GM12878 (cell line): ENCODE results near the gene NRN1L. TPM values are rescaled to one million over a fixed set of nuclear protein-coding genes. Genes with fewer than 3 reads are reported as not detected.

ENCODE experiments used
- ATAC-seq: fragments of 200-7000 bp; cut with Tn5 transposase; 3 replicates; pipeline ENCODE4 v1.9.1; 2020; ENCODE audit warnings: mild to moderate bottlenecking, moderate library complexity
- BruUV-seq: library from RNA; stranded (reverse); fragments of 400-500 nt; replicated peaks from 2 replicates; lab custom pipeline; 2021; lab: Mats Ljungman, UMichigan
- CTCF ChIA-PET: fragments of 300-600 bp; sonication (Branson Sonifier 250); formaldehyde crosslinking; extraction: SDS; loops from one replicate; lab custom pipeline; 2021; ENCODE audit warnings: inconsistent platforms; lab: Yijun Ruan, JAX
- POLR2A ChIA-PET: fragments of 350-600 bp; formaldehyde crosslinking; extraction: SDS; loops from one replicate; lab custom pipeline; 2021; ENCODE audit warnings: inconsistent platforms; lab: Charles Lee
- RAD21 ChIA-PET: fragments of 300-600 bp; sonication (Branson Sonifier 250); formaldehyde crosslinking; loops from one replicate; lab custom pipeline; 2023; ENCODE audit warnings: antibody characterized with exemption; ENCODE audit not compliant: unreplicated experiment; lab: Charles Lee
- SMC1A ChIA-PET: fragments of 300-600 bp; sonication (Branson Sonifier 250); formaldehyde crosslinking; loops from one replicate; lab custom pipeline; 2023; ENCODE audit not compliant: unreplicated experiment, uncharacterized antibody; lab: Charles Lee
- DNase-seq: peaks from one replicate; pipeline ENCODE4 v3.0.0-alpha.2; 2011; ENCODE audit warnings: low read depth, low spot score
- FAIRE-seq: peaks from 3 replicates; lab custom pipeline; 2011; peaks lifted over from hg19 to GRCh38; lab: Jason Lieb, UNC
- H2AFZ ChIP-seq: 2 replicates; pipeline ENCODE4 v1.6.0; 2011; ENCODE audit warnings: low read depth, low read length, control low read depth; ENCODE audit not compliant: control insufficient read depth
- H3K27ac ChIP-seq: 2 replicates; pipeline ENCODE4 v1.5.1; 2011; ENCODE audit warnings: control low read depth; ENCODE audit not compliant: control insufficient read depth, insufficient read depth
- H3K27me3 ChIP-seq, 2 experiments: replicated peaks in 1 of 2; 2 replicates each; pipeline versions ENCODE4 v1.6.0 to v1.6.1; 2011; ENCODE audit warnings: low read length in 1 of 2; ENCODE audit not compliant: control insufficient read depth in 2 of 2, insufficient read depth in 2 of 2
- H3K36me3 ChIP-seq, 2 experiments: 2 replicates each; pipeline ENCODE4 v1.5.1; 2011; ENCODE audit warnings: low read length in 1 of 2; ENCODE audit not compliant: control insufficient read depth in 2 of 2, insufficient read depth in 2 of 2
- H3K4me1 ChIP-seq: 2 replicates; pipeline ENCODE4 v1.6.1; 2011; ENCODE audit warnings: mild to moderate bottlenecking, low read length, moderate library complexity, mixed read lengths; ENCODE audit not compliant: control insufficient read depth, insufficient read depth
- H3K4me2 ChIP-seq: 2 replicates; pipeline ENCODE4 v1.6.0; 2011; ENCODE audit warnings: control low read depth; ENCODE audit not compliant: control insufficient read depth, insufficient read depth
- H3K4me3 ChIP-seq: fragments of 200-600 bp; sonication (generic); 2 replicates; pipeline ENCODE4 v1.5.1; 2016
- H3K79me2 ChIP-seq: 2 replicates; pipeline ENCODE4 v1.6.0; 2011; ENCODE audit warnings: low read length; ENCODE audit not compliant: control insufficient read depth, insufficient read depth
- H3K9ac ChIP-seq: 2 replicates; pipeline ENCODE4 v1.8.0; 2011; ENCODE audit warnings: low read length, control low read depth, mixed read lengths; ENCODE audit not compliant: control insufficient read depth, insufficient read depth
- H3K9me3 ChIP-seq: replicated peaks from 3 replicates; pipeline ENCODE4 v1.5.1; 2011; ENCODE audit warnings: mild to moderate bottlenecking, low read length; ENCODE audit not compliant: control insufficient read depth, insufficient read depth
- H4K20me1 ChIP-seq: 2 replicates; pipeline ENCODE4 v1.6.0; 2011; ENCODE audit not compliant: control insufficient read depth, insufficient read depth
- CREB1 ChIP-seq: IDR thresholded peaks from 2 replicates; pipeline ENCODE4 v1.6.1; 2012; ENCODE audit warnings: low read depth, mild to moderate bottlenecking, inconsistent platforms
- E2F8 ChIP-seq: fragments of 450-650 bp; IDR thresholded peaks from 2 replicates; pipeline ENCODE4 v1.6.1; 2018; ENCODE audit warnings: mild to moderate bottlenecking, low read depth, moderate library complexity; ENCODE audit not compliant: partially characterized antibody
- NFIC ChIP-seq: IDR thresholded peaks from 2 replicates; pipeline ENCODE4 v1.6.1; 2012; ENCODE audit warnings: low read depth, mild to moderate bottlenecking, inconsistent platforms, low read length, moderate library complexity
- RUNX3 ChIP-seq: IDR thresholded peaks from 2 replicates; pipeline ENCODE4 v1.6.1; 2012; ENCODE audit warnings: low read length, inconsistent platforms
- SMARCA5 ChIP-seq: fragments of 450-650 bp; IDR thresholded peaks from 2 replicates; pipeline ENCODE4 v1.6.1; 2017; ENCODE audit warnings: mild to moderate bottlenecking
- YBX1 ChIP-seq: fragments of 450-650 bp; IDR thresholded peaks from 2 replicates; pipeline ENCODE4 v1.6.1; 2016; ENCODE audit warnings: antibody characterized with exemption
- WGBS: methylation state at CpG from one replicate; pipeline ENCODE4 v1.1.6; 2016; ENCODE audit warnings: low lambda C conversion rate; ENCODE audit not compliant: insufficient replicate concordance, insufficient coverage; ENCODE audit errors: missing lambda C conversion rate; 5-methylcytosine and 5-hydroxymethylcytosine counted together
- in situ Hi-C: fragments of 300-500 bp; cut with MboI; formaldehyde crosslinking; loops from 9 replicates; pipeline ENCODE4 v1.14.3; 2018; ENCODE audit warnings: mixed read lengths
- intact Hi-C: fragments of 100-400 bp; cut with micrococcal nuclease; formaldehyde crosslinking; loops from one replicate; pipeline ENCODE4 v1.14.2; 2022; ENCODE audit not compliant: unreplicated experiment
- polyA plus RNA-seq, 11 experiments: library from polyadenylated mRNA; depleted of rRNA in 4 of 11; unstranded in 6 of 11; stranded (reverse) in 5 of 11; fragments of >200 nt; fragmentation: Nextera tagmentation in 4 of 11; fragmentation: Illumina TruSeq in 1 of 11; extraction: Ambion mirVana in 4 of 11; extraction: Trizol in 1 of 11; gene quantifications; 1 replicate in 1 of 11; 2 replicates in 10 of 11; pipeline versions ENCODE4 v1.2.1 to v1.2.3, GENCODE V29; 2011 to 2016; ENCODE audit warnings: inconsistent platforms in 2 of 11, missing spikeins in 2 of 11, low read depth in 1 of 11
- total RNA-seq, 4 experiments: library from RNA; depleted of rRNA in 3 of 4; stranded (reverse); fragments of >200 nt in 3 of 4; fragmentation: Illumina TruSeq in 1 of 4; extraction: Trizol in 1 of 4; gene quantifications; 2 replicates each; pipeline versions ENCODE4 v1.2.1 to v1.2.3, GENCODE V29; 2013 to 2021
- TF ChIP-seq, protein P1 (sequence below): fragments of 450-650 bp; IDR thresholded peaks from 2 replicates; pipeline ENCODE4 v1.6.1; 2017; ENCODE audit warnings: mild to moderate bottlenecking, moderate library complexity
- TF ChIP-seq, protein P2 (sequence below): IDR thresholded peaks from 2 replicates; pipeline ENCODE4 v1.6.1; 2012; ENCODE audit warnings: low read depth, low read length, improper control_type of control experiment

NRN1L gene
- total and polyA plus RNA-seq, 10 of the 15 experiments (the other 5 are each of a cell fraction or from before 2014, with no cell fraction given), result 0.11 to 0.99 (median 0.28) TPM; not detected in 3

- TF ChIP-seq E2F8 (no peak), NFIC (no peak)
- TF ChIP-seq, all 136 proteins: peak for 0
These were observed 31.0 kb upstream of the NRN1L start (continued) for GRCh38 chr16:67853670-67854069.

GRCh38 chr16:67855789-67856188 lies 28.9 kb upstream of the NRN1L start:
- no peak overlapping the region for H3K9ac ChIP-seq
- RAD21 ChIA-PET, result interaction anchor here (0.6 to 1.3 kb wide), 2 partner anchors 11 to 56 kb away, joined by 3 to 4 read pairs; no protein-coding TSS in a partner anchor
- no peak for FAIRE-seq

More at GRCh38 chr16:67855789-67856188, 28.9 kb upstream of the NRN1L start:
- H3K27me3 ChIP-seq, result no peaks in the 10 kb centered on the region
- WGBS, result 72% methylated on average over 10 of the region's 10 CpGs
- POLR2A ChIA-PET, result interaction anchor here (1.0 to 1.3 kb wide), 2 partner anchors 9 to 163 kb away, joined by 3 to 4 read pairs; partner anchors contain the start of genes CENPT and NUTF2
- no peak overlapping the region for H3K4me3 ChIP-seq
- no peak overlapping the region for H3K27ac ChIP-seq
- no peaks in the 10 kb centered on the region for H3K4me1 ChIP-seq
- H2AFZ ChIP-seq, result no peak overlapping the region
- H3K36me3 ChIP-seq, result peaks cover 4% of the 10 kb centered on the region in 2 experiments; a peak in 3 of 4 replicates
- H3K9me3 ChIP-seq, result no peaks in the 10 kb centered on the region
- no TSS peak for BruUV-seq
- in situ Hi-C loops (no loop called here), intact Hi-C loops (no loop called here)
- SMC1A ChIA-PET, result interaction anchor here (1.0 to 1.1 kb wide), 2 partner anchors 18 to 39 kb away, joined by 3 read pairs; no protein-coding TSS in a partner anchor
- no peak for DNase-seq
- no peak overlapping the region for H3K4me2 ChIP-seq
- CTCF ChIA-PET, result interaction anchor here (0.6 to 1.3 kb wide), 2 partner anchors 16 to 39 kb away, joined by 3 read pairs; no protein-coding TSS in a partner anchor
- no peak for ATAC-seq
- no peaks in the 10 kb centered on the region for H4K20me1 ChIP-seq
- peaks cover 56% of the 10 kb centered on the region for H3K79me2 ChIP-seq
- TF ChIP-seq, protein P1, sequence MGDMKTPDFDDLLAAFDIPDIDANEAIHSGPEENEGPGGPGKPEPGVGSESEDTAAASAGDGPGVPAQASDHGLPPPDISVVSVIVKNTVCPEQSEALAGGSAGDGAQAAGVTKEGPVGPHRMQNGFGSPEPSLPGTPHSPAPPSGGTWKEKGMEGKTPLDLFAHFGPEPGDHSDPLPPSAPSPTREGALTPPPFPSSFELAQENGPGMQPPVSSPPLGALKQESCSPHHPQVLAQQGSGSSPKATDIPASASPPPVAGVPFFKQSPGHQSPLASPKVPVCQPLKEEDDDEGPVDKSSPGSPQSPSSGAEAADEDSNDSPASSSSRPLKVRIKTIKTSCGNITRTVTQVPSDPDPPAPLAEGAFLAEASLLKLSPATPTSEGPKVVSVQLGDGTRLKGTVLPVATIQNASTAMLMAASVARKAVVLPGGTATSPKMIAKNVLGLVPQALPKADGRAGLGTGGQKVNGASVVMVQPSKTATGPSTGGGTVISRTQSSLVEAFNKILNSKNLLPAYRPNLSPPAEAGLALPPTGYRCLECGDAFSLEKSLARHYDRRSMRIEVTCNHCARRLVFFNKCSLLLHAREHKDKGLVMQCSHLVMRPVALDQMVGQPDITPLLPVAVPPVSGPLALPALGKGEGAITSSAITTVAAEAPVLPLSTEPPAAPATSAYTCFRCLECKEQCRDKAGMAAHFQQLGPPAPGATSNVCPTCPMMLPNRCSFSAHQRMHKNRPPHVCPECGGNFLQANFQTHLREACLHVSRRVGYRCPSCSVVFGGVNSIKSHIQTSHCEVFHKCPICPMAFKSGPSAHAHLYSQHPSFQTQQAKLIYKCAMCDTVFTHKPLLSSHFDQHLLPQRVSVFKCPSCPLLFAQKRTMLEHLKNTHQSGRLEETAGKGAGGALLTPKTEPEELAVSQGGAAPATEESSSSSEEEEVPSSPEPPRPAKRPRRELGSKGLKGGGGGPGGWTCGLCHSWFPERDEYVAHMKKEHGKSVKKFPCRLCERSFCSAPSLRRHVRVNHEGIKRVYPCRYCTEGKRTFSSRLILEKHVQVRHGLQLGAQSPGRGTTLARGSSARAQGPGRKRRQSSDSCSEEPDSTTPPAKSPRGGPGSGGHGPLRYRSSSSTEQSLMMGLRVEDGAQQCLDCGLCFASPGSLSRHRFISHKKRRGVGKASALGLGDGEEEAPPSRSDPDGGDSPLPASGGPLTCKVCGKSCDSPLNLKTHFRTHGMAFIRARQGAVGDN, result no peak
- TF ChIP-seq SMARCA5 (no peak), RUNX3 (no peak), CREB1 (no peak), YBX1 (no peak)
- TF ChIP-seq, protein P2, sequence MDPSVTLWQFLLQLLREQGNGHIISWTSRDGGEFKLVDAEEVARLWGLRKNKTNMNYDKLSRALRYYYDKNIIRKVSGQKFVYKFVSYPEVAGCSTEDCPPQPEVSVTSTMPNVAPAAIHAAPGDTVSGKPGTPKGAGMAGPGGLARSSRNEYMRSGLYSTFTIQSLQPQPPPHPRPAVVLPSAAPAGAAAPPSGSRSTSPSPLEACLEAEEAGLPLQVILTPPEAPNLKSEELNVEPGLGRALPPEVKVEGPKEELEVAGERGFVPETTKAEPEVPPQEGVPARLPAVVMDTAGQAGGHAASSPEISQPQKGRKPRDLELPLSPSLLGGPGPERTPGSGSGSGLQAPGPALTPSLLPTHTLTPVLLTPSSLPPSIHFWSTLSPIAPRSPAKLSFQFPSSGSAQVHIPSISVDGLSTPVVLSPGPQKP, result no peak
